PC-3 (cell line): ENCODE data around the gene TMEM163. TPM values are rescaled to one million over a fixed set of nuclear protein-coding genes. Genes with fewer than 3 reads are reported as not detected.

Experiments
- ATAC-seq: fragments of 200-7000 bp; cut with Tn5 transposase; 2 replicates; pipeline ENCODE4 v1.9.1; 2020; ENCODE audit warnings: mild to moderate bottlenecking, moderate library complexity
- BruUV-seq: library from RNA; stranded (reverse); fragments of 400-500 nt; replicated peaks from 2 replicates; lab custom pipeline; 2021; lab: Mats Ljungman, UMichigan
- CTCF ChIA-PET: fragments of 300-600 bp; sonication (Branson Sonifier 250); formaldehyde crosslinking; loops from one replicate; lab custom pipeline; 2022; ENCODE audit warnings: antibody characterized with exemption; lab: Charles Lee
- POLR2A ChIA-PET: fragments of 300-600 bp; sonication (Branson Sonifier 250); formaldehyde crosslinking; loops from one replicate; lab custom pipeline; 2022; ENCODE audit warnings: antibody characterized with exemption; ENCODE audit not compliant: unreplicated experiment; lab: Charles Lee
- DNase-seq: peaks from one replicate; pipeline ENCODE4 v3.0.0-alpha.2; 2015
- H2AFZ ChIP-seq: fragments of 300-600 bp; sonication (generic); 2 replicates; pipeline ENCODE4 v1.6.0; 2016; ENCODE audit warnings: antibody characterized with exemption, low read length
- H3F3A ChIP-seq: fragments of 300-600 bp; sonication (generic); one replicate; pipeline ENCODE4 v1.6.0; 2017; ENCODE audit warnings: antibody characterized with exemption, low read length, control low read depth, mild to moderate bottlenecking; ENCODE audit not compliant: unreplicated experiment
- H3K27ac ChIP-seq: fragments of 300-600 bp; sonication (generic); 2 replicates; pipeline ENCODE4 v1.5.1; 2016; ENCODE audit warnings: mild to moderate bottlenecking, low read length
- H3K27me3 ChIP-seq: fragments of 300-600 bp; sonication (generic); 2 replicates; pipeline ENCODE4 v1.6.1; 2016; ENCODE audit warnings: low read length, mixed read lengths
- H3K36me3 ChIP-seq: fragments of 300-600 bp; sonication (generic); 2 replicates; pipeline ENCODE4 v1.6.1; 2016; ENCODE audit warnings: low read depth, mixed run types, low read length, mixed read lengths
- H3K4me1 ChIP-seq: fragments of 300-600 bp; sonication (generic); 2 replicates; pipeline ENCODE4 v1.5.1; 2016; ENCODE audit warnings: low read length; ENCODE audit not compliant: insufficient read depth
- H3K4me2 ChIP-seq: fragments of 300-600 bp; sonication (generic); 2 replicates; pipeline ENCODE4 v1.6.0; 2016; ENCODE audit warnings: low read length
- H3K4me3 ChIP-seq: fragments of 300-600 bp; sonication (generic); 2 replicates; pipeline ENCODE4 v1.5.1; 2016; ENCODE audit warnings: mild to moderate bottlenecking, low read length, mixed read lengths
- H3K79me2 ChIP-seq: fragments of 300-600 bp; sonication (generic); 2 replicates; pipeline ENCODE4 v1.6.1; 2017; ENCODE audit warnings: low read length, mixed read lengths
- H3K9ac ChIP-seq: fragments of 300-600 bp; sonication (generic); 2 replicates; pipeline ENCODE4 v1.6.0; 2016; ENCODE audit warnings: mild to moderate bottlenecking, low read length
- H3K9me2 ChIP-seq: fragments of 300-600 bp; sonication (generic); replicated peaks from 2 replicates; pipeline ENCODE4 v1.6.1; 2016; ENCODE audit warnings: mixed run types, low read length, mixed read lengths
- H3K9me3 ChIP-seq: fragments of 300-600 bp; sonication (generic); 2 replicates; pipeline ENCODE4 v1.6.1; 2016; ENCODE audit warnings: low read length, mixed read lengths
- H4K20me1 ChIP-seq: fragments of 300-600 bp; sonication (generic); 2 replicates; pipeline ENCODE4 v1.6.1; 2016; ENCODE audit warnings: low read length, mixed read lengths
- EZH2 ChIP-seq: fragments of 300-600 bp; sonication (generic); IDR thresholded peaks from one replicate; pipeline ENCODE4 v1.6.1; 2017; ENCODE audit warnings: antibody characterized with exemption, mild to moderate bottlenecking, low read length; ENCODE audit not compliant: unreplicated experiment
- EZH2phosphoT487 ChIP-seq: fragments of 300-600 bp; sonication (generic); IDR thresholded peaks from 2 replicates; pipeline ENCODE4 v1.6.1; 2018; ENCODE audit warnings: mild to moderate bottlenecking, antibody characterized with exemption, low read length, borderline replicate concordance
- intact Hi-C: fragments of 100-400 bp; cut with micrococcal nuclease; formaldehyde crosslinking; loops from 2 replicates; pipeline ENCODE4 v1.9.0; 2023
- total RNA-seq: library from RNA; depleted of rRNA; stranded (reverse); fragments of >200 nt; gene quantifications from 2 replicates; pipeline ENCODE4 v1.2.3, GENCODE V29; 2014
- TF ChIP-seq, protein P1 (sequence below): fragments of 300-600 bp; sonication (generic); conservative IDR thresholded peaks from 2 replicates; pipeline ENCODE4 v1.5.1; 2017; ENCODE audit warnings: antibody characterized with exemption, low read depth, mild to moderate bottlenecking, low read length

Gene TMEM163
- total RNA-seq, 1 experiment from 2014 or later = 0.47 TPM

DNA sequence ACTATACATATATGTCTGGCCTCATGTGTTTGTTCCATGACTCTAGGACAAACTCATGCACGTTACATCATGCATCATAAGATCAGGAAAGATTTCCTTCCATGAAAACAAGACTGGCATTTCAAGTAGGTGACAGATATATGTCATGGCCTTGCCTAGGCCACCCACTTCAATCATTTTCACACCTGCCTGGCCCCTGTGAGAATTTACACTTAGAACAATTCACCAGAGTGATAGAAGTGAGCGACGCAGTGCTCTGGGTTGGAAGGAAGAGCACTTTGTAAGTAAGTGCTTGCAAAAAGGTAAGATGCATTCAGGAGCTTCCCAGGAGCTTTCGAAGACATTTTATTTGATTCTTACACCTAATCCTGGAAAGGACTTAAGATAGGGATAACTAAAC lies 39.5 kb downstream of the TMEM163 start:
- Histone ChIP-seq H3K27ac (no peak overlapping the region), H3K4me1 (peaks cover 19% of the 10 kb centered on the region), H3K36me3 (no peaks in the 10 kb centered on the region), H3K4me2 (no peak overlapping the region), H3K9me2 (no peaks in the 10 kb centered on the region), H3K9ac (no peak overlapping the region), H3K4me3 (no peak overlapping the region), H2AFZ (no peak overlapping the region), H4K20me1 (no peaks in the 10 kb centered on the region), H3F3A (no peaks in the 10 kb centered on the region), H3K79me2 (no peaks in the 10 kb centered on the region), H3K27me3 (no peaks in the 10 kb centered on the region), H3K9me3 (no peaks in the 10 kb centered on the region)
- ChIA-PET POLR2A (no interaction called here), CTCF (no interaction called here)
- no TSS peak for BruUV-seq
- no peak for DNase-seq
- intact Hi-C loops = no loop called here
- TF ChIP-seq, protein P1, sequence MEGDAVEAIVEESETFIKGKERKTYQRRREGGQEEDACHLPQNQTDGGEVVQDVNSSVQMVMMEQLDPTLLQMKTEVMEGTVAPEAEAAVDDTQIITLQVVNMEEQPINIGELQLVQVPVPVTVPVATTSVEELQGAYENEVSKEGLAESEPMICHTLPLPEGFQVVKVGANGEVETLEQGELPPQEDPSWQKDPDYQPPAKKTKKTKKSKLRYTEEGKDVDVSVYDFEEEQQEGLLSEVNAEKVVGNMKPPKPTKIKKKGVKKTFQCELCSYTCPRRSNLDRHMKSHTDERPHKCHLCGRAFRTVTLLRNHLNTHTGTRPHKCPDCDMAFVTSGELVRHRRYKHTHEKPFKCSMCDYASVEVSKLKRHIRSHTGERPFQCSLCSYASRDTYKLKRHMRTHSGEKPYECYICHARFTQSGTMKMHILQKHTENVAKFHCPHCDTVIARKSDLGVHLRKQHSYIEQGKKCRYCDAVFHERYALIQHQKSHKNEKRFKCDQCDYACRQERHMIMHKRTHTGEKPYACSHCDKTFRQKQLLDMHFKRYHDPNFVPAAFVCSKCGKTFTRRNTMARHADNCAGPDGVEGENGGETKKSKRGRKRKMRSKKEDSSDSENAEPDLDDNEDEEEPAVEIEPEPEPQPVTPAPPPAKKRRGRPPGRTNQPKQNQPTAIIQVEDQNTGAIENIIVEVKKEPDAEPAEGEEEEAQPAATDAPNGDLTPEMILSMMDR = no peak
- TF ChIP-seq EZH2 (no peak), EZH2phosphoT487 (no peak)
- no peak for ATAC-seq

DNA sequence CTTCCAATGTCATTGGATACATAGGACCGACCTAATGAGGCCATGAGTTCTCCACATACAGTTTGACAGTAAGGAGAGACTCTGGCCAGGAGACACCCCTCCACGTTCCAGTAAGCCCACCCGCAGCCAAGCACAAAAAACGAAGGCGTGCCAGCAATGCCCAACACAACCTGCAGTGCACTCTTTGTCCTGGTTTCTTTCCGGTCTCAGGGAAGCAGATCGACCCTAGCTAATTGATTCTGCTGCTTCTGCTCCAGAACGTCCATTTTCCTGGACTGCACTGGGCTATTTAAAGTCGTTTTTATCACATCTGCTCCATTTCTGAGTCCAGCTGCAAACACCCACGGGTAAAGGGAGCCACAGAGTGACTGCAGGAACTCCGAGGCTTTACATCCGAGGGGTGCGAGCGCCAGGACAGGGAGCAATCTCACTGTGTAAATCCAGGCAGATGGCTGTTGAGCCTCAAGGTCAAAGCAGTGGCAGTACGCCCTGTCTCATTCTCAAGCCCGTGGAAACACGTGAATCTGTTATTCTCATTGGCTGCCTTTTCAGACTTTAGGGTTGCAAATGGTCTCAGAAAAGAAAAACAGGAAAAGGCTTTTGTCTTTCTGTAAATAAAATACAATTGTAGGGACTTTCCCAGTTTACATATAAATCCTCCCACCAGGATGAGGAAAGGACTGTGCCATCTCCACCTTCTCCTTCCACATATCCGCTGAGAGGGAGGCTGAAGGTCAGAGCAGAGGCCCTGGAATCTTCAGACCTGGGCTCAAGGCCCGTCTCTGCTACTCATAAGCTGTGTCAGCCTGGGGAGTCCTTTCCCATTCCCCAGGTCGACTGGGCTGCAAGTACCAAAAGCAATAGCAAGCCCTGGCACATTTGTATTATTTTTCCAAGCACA lies 40.7 kb downstream of the TMEM163 start:
- Histone ChIP-seq H3K9me2 (no peaks in the 10 kb centered on the region), H3K27ac (no peak overlapping the region), H4K20me1 (no peaks in the 10 kb centered on the region), H3K36me3 (no peaks in the 10 kb centered on the region), H3K9me3 (no peaks in the 10 kb centered on the region), H3K4me1 (peaks cover 7% of the 10 kb centered on the region), H3F3A (no peaks in the 10 kb centered on the region), H3K4me3 (no peak overlapping the region), H3K9ac (no peak overlapping the region), H2AFZ (no peak overlapping the region), H3K27me3 (no peaks in the 10 kb centered on the region), H3K4me2 (no peak overlapping the region), H3K79me2 (no peaks in the 10 kb centered on the region)
- POLR2A ChIA-PET = no interaction called here
- no peak for DNase-seq
- intact Hi-C loops = no loop called here
- ATAC-seq = no peak
- CTCF ChIA-PET = no interaction called here
- no TSS peak for BruUV-seq
- TF ChIP-seq, protein P1 = no peak
- no peak for TF ChIP-seq EZH2
- no peak for TF ChIP-seq EZH2phosphoT487

DNA sequence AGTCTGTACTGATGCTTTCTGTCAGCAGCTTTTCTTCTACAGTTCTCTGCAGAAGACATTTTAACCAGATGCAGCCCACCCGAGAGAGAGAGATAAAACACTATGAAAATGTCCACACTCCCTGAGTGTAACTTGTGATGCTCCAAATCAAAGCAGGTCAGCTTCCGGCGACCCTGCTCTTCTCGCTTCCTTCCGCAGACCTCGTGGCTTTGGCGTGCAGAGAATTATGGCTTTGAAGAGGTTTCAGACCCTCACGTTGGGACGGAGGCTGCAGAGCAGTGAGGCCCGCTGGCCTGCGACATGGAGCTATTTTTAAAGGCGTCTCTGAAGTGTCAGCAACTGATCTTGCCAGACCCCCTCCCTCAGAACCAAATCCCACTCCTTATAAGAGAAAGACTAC lies 41.8 kb downstream of the TMEM163 start:
- H3K9me3 ChIP-seq = no peaks in the 10 kb centered on the region
- H3K4me1 ChIP-seq = no peaks in the 10 kb centered on the region
- H3K79me2 ChIP-seq = no peaks in the 10 kb centered on the region
- H3K4me2 ChIP-seq = no peak overlapping the region
- no peak for ATAC-seq
- TF ChIP-seq EZH2phosphoT487 = no peak
- TF ChIP-seq, protein P1 = no peak
- TF ChIP-seq EZH2 = no peak
- ChIA-PET CTCF (no interaction called here), POLR2A (no interaction called here)
- no peaks in the 10 kb centered on the region for H3K27me3 ChIP-seq
- no peak overlapping the region for H3K9ac ChIP-seq
- DNase-seq = no peak
- no peak overlapping the region for H2AFZ ChIP-seq
- intact Hi-C loops = no loop called here
- H3F3A ChIP-seq = no peaks in the 10 kb centered on the region
- no peaks in the 10 kb centered on the region for H3K9me2 ChIP-seq
- no TSS peak for BruUV-seq
- H3K36me3 ChIP-seq = no peaks in the 10 kb centered on the region
- no peak overlapping the region for H3K27ac ChIP-seq
- no peaks in the 10 kb centered on the region for H4K20me1 ChIP-seq
- no peak overlapping the region for H3K4me3 ChIP-seq
